NCI-H2196 treated with DMSO at 0.1 percent for 48 hours (cell line): ENCODE measurements around the gene TLE4.
A peak's percentile ranks its signal among the peaks of the same experiment; 100 is the strongest.

Experiments
- DNase-seq: peaks from one replicate; lab custom pipeline; 2025; ENCODE audit not compliant: unreplicated experiment; lab: John Stamatoyannopoulos, UW

TLE4 gene

DNA sequence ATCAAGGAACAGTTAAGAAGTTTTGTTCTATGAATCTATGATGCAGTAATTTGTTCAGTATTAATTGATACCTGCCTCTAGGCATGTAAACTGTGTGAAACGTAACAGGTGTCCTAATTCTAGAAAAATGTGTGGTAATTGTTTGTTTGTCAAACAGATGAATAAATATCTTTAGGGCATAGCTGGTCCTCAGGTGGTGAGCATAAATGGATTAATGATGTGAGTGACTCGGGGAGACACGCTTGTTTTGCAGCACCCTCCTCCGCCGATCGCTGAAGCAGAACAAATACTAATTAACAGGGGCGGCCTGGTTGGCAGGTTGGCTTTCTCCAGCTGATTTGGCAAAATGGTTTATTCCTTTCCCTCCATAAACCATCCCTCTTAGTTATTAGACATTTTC lies 88.8 kb downstream of the TLE4 start:
- no peak for DNase-seq

DNA sequence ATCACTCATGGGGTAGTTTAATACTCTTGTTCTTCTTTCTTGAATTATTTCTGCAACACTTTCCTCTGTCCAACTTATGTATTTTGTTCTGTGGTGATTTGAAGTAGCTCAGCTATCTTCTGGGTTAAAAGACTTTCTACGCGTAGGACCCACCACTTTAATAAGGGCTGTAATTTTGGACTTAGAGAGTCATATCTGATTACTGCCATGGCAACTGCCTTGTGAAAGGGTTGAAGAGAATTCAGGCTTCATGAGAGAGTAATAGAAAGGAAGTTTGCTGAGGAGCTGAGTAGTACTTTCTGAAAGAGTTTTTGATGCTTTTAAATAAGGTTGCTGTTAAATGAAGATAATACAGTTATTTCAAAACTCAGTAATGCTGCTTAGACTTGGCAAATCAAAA lies 89.5 kb downstream of the TLE4 start:
- DNase-seq = no peak

DNA sequence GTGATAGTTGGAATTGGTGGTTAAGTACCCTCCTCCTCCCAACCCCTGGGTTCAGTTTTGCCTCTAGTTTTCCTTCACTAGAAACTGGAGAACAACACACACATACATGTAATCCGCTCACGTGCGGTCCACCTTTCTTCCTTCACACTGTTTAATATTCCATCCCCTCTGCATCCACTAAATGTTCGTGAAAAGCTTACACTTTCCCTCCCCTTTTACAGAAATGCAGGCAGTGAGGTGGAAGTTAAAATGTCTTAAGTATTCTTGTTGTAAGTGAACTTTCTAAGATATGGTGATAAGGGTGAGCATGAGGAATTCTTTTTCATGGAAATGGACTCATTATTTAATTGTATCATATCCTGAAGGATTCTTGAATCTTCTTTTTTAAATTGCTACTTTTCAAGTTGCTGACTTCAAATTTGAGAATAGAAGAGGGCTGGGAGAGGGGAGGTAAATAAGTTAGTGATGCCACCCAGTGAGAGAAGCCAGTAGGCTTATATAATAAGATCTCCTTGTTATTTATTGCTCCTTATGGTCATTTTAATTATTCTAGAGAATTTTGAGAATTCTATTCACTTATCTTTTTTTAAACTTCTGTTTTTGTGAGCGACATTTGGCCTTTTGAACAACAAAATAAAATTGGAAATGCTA lies 90.2 kb downstream of the TLE4 start:
- no peak for DNase-seq

- DNase-seq = no peak
These were observed 90.8 kb downstream of the TLE4 start for GRCh38 chr9:79662537-79662956.

DNA sequence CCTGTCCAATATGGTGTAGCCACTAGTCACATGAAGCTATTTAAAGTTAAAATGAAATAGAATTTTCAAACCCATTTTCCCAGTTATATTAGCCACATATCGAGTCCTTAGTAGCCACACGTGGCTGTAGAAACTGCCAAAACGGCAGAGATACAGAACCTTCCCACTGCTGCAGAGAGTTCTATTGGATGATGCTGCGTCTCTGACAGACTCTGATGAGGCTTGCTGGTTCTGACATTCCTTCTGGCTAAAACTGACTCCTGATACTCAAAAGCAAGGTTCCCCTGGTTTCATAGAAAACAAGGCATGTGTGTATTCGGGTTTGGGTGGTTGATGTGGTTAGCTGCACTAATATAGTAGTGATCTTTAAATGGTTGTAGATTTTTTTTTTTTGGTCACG lies 91.5 kb downstream of the TLE4 start:
- no peak for DNase-seq

DNA sequence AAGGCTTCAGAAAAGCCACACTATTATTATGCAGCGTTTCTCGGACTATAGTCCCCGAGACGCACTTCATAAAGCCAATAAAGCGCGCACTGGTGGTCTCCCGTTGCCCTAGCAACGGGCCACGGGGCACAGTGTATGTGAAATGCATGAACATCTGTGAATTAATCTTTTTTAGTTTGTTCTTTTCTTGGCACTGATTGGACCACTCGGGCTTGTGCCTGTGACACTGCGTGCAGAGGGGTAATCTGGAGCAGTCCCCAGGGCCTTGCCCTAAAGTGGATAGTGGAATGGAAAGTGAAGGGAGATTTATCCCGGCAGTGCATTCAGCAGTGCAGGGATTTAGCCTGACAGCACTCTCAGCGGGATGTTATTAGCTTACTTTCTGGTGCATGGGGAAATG lies 92.1 kb downstream of the TLE4 start:
- DNase-seq = no peak

DNA sequence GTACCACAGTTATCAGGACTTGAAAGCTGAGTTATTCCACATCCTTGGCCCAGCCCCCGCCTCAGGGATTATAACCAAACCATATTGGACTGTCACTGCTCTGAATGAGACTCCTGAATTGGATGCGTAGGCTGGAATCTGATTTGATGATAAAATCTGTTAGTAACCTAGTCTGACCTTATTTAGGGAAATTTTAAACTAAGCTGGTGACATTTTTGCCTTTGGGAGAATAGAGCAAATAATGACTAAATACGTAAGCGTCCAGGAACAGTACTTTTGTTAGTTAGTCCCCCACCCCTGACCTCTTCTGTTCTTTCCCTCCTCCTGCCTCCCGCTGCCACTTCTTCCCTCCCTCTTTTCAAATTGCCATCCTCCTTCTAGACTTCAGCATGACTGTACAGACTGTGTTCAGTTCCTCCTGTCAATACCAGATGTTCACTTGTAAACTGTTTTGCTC lies 92.6 kb downstream of the TLE4 start:
- DNase-seq = no peak

DNA sequence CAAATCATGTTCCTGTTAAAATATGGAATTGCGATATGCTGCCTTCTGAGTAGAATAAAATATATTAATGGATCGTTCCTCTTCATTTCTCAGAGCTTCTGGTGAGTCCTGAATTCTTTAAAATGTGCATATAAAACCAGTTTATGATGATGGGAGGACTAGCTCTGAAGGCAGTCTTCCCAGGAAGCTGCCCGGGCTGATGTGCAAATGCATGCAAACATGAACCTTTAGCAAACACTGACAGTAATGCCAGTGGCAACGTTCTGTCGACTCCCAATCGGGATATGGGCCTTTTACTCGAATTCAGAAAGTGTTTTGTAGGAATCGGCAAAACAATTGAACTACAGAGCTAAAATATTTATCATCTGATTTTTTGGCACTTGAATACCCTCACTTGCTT lies 93.6 kb downstream of the TLE4 start:
- no peak for DNase-seq

- no peak for DNase-seq
These were observed 94.2 kb downstream of the TLE4 start for GRCh38 chr9:79665931-79666330.

DNA sequence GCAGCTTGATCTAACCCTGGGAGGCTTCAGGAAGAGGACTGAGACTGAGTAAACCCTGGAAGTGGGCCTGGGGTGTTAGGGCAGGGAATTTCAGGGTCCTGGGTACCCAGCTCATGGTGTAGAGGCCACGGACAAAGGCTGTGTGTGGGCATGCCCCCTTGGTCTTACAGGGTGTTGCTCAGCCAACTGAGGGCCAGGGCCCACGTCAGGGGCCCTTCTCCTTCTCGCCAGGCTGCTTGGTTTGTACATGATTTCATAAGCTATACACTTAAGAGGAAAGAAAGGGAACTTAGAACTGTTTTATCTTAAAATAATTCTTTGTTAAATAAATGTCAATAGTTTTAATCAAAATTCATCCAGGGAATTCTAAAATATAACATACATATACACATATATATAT lies 95.4 kb downstream of the TLE4 start:
- DNase-seq = no peak

GRCh38 chr9:79667817-79668436 lies 96.2 kb downstream of the TLE4 start:
- DNase-seq = peak; percentile 88

DNA sequence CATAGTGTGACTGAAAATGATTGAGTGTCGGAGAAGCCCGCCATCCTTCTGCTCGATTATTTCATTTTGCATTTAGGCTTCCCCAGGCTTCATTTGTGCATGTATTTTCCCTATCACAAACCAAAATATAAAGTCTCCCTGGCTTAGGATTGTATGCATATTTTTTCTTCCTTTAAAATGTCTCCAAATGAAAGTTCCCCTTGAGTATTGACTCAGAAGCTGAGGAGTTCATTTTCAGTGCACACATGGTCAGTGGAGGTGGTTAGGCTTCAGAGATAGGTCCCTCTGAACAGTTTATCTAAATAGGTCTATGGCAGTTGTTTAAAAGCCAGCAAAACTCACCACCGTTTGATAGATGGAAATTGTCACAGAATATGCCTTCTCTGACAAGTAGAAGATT lies 97.2 kb downstream of the TLE4 start:
- no peak for DNase-seq

DNA sequence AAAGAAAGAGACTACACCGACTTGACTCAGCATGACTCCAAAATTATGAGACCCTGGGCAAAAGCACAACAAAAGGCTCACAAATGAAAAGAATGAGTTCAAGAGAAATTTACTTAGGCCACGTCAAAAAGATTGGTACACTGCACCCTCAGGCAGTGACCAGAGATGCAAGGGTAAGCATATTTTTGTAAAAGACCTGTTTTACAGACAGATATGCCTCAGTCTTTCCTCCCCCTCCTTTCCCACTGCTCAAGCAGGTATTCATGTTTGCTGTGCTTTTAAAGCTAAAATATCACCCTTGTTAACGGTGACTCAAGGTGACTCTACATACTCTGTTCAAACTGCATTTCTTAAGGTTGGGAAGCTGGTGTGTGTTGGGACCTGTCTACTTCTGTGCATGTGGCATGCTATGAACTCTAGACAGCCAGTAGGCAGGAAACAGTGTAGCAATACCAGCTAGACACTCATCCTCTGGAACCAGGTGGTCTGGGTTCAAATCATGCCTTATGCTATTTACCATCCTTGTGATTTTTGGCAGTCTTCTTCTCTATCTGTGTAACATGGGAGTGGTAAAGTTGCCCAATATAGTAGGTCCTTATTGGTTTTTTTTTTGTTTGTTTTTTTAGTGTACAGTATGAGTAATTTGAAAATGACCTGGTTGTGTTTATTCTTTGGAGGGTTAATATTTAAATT lies 98.7 kb downstream of the TLE4 start:
- DNase-seq = no peak

- no peak for DNase-seq
These were observed 99.8 kb downstream of the TLE4 start for GRCh38 chr9:79671558-79671957.

DNA sequence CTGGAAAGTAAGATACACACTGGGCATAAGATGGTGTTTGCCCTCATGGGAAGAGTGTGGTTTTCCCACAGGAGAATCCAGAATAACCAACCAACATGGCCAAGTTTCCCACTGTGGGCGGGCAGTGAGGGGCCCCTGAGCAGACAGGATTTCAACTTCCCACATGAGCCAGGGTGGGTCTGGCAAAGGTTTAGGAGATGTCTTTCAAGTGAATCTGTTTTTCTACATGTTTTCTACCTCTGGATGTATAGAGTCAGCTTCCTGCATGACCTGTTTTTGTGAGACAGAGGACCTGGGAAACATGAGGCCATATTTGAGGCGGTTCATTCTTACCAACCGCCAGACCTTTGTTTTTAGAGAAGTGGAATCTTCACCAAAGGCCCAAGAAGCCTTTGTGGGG lies 100.5 kb downstream of the TLE4 start:
- DNase-seq = no peak

- DNase-seq = no peak
These were observed 101.1 kb downstream of the TLE4 start for GRCh38 chr9:79672891-79673290.

DNA sequence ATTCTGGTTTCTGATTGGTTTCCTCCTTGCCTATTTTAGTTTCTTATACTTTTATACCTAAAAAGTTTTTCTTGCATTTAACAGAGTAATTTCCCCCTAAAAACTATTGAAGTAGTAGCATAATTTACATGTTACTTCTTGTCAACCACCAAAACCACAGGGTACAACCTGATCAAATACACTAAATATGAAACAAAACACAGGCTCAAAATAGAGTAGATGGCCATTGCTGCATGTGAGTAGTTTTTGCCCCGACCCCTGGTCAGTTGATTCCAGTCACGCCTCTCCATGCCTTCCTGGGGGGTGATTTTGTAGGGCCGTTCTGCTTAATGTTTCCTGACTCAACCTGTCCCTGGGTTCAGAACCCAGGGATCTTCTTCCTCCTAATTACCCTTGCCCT lies 101.8 kb downstream of the TLE4 start:
- no peak for DNase-seq

DNA sequence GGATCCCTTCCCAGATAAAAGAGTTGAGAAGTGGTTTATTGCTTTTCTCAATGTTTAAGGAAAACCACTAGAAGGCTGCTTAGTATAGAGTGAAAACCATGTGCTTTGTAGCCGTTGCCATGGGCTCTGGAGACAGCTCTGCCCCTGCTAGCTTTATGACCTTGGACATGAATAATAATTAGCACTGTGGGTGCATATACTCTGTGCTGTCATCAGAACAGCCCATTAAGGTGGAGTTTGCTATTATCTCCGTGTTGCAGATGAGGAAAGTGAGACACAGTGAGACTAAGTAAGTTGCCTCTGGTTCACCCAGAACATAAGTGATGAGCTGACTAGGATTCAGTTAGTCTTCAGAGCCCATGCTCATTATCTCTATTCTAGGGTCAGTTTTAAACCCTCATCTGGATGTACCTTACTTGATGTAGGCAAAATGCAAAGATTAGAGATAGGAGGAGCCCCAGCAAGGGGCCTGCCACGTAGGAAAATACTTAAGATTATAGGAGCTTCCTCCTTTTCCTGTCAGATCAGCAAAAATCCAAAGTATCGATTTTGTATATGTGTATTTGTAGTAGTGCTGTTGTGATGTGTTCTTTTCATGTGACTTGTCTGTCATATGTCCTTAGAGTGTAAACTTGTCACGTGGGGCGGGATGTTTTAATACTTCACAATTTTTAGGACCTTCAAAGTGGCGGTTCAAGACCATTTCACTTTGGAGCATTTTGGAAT lies 102.5 kb downstream of the TLE4 start:
- no peak for DNase-seq

DNA sequence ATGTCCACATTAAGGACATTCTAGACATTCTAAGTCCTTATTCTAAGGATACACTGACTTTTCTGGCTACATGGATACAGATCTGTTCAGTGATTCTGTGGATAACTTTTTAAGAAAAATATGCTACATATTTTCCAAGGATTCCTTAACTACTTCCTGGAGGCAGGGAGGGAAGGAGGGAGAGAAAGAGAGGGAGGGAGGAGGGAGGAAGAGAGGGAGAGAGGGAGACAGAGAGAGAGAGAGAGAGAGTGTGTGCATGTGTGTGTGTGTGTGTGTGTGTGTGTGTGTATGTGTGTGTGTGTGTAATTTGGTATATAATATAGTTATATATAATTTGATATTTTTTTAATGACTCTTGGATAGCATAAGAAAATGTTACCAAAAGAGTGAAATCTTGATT lies 109.8 kb downstream of the TLE4 start:
- DNase-seq = no peak

- DNase-seq = no peak
These were observed 110.4 kb downstream of the TLE4 start for GRCh38 chr9:79682076-79682736.

DNA sequence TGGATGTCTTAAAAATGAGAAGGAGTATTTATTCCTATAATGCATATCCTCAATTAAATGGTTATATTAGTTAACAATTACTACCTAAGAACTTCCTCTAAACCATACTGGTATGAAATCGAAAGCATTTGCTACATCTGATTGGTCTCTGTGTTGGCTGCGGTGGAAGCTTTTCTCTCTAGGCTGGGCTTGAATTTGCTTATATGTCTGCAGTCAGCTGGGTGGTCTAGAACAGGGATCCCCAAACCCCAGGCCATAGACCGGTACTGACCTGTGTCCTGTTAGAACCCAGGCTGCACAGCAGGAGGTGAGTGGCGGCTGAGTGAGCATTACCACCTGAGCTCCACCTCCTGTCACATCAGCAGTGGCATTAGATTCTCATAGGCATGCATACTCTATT lies 112.3 kb downstream of the TLE4 start:
- DNase-seq = no peak
